ENCODE results near the gene CFP.
A peak's percentile ranks its signal among the peaks of the same experiment; 100 is the strongest.

The CFP gene

DNA sequence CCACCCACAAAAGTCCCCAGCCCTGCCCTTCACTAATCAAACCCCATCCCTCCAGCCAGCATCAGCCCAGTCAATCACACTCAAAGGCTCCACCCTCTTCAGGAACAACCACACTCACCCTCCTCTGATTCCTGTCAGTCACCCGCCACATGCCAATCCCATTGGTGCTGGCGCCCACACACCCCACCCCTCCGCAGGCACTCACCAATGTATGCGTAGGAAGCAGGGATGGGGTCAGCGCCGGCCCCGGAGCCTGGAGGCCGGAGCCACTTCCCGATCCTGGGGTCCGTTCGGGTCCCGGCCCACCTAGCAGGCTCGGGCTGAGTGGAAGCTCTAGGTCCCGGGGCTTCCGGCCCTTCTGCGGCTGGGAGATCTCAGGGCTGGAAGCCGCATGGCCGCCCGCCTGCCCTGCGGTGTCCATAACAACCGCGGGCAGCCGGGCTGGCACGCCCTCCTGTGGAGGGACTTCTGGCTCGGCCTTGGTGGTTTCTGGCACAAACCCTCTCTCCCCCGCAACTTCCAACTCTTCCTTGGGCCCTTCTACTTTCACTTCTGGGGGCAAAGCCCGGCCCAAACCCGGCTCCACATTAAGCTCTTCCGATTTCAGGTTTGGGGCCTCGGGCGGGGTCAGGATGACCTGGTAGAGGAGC is 7.9 kb upstream of the CFP start:
- DNase-seq (ENCODE audit: low read depth in 2 of 2), result no peak

- no peak for DNase-seq (ENCODE audit: low read depth in 2 of 2)
Measured at GRCh38 chrX:47634871-47635575, 5.3 kb upstream of the CFP start.

DNA sequence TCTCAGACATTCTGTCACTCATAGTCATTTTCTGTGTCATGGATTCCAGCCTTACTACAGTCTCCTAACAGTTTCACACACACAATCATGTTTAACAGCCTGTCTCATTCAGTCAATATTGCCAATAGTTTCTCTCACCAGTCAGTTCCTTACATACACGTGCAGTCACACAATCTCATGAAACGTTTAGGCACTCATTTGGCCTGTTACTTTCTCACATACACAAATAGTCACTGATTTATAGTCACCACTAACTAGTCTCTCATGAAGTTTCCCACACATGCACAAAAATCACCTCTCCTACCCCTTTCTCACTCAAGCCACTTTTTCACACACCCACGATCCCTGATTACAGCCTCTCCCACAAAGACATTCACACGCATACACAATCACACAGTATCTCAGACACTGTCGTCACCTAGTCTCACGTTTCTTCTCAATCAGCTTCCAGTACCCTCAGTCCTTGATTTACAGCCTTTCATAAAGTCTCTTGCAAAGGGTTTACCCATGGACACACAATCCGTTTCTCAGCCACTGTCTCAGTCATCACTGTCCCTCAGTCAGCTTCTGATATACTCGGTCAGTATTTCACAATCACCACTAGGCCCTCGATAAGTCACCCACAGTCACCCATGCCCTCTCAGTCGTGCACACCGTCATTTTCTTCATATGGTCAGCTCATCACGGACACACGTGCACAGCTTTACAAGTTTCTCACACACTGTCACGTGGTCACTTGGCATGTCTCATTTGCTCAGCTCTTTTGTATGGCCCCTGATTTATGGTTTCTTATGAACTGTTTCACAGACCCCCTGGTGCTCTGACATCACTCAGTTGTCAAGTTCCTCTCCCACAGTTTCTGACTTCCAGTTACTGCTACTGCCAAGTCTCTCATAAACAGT is 4.2 kb upstream of the CFP start:
- no peak for DNase-seq (ENCODE audit: low read depth in 2 of 2)

GRCh38 chrX:47632666-47633065 is 2.9 kb upstream of the CFP start:
- no peak for DNase-seq (ENCODE audit: low read depth in 2 of 2)

DNA sequence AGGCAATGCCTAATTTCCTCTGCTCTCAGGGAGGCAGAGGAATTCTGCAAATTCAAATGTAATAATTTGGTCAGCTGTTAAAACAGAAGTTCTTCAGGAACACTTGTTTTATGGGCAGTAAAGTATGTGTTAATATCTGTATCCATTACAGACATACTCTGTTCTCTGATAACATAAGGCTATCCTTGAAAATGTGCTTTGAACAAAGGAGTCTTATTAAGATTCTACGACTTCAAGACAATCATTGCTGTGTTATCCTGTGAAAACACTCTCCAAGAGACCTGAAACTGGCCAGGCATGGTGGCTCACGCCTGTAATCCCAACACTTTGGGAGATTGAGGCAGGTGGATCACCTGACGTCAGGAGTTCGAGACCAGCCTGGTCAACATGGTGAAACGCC is 1.9 kb upstream of the CFP start:
- no peak for DNase-seq (ENCODE audit: low read depth in 2 of 2)

GRCh38 chrX:47628982-47629381 is 748 bp downstream of the CFP start:
- no peak for DNase-seq (ENCODE audit: low read depth in 2 of 2)

DNA sequence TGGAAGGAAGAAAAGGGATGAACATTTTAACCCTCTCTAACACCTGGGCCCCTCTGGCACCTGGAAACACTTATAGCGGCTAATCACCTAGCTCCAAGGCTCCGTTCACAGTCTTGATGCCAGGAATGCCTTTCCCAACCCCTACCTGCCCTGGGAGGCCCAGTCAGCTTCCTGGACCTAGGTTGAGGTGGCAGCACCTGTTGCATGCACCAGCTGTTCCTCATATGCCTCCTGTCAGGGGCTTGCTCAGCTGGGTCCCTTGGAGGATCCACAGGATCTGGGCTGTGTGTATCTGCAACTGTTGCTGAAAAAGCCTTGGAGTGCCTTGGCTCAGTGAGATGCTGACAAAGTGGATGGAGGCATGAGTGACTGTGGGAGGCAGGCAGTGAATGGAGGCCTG is 4.4 kb downstream of the CFP start:
- no peak for DNase-seq (ENCODE audit: low read depth in 2 of 2)

GRCh38 chrX:47623540-47624027 is 6.1 kb downstream of the CFP start:
- DNase-seq (ENCODE audit: low read depth in 2 of 2), result peak in 1 of 2 donors; percentile 29

DNA sequence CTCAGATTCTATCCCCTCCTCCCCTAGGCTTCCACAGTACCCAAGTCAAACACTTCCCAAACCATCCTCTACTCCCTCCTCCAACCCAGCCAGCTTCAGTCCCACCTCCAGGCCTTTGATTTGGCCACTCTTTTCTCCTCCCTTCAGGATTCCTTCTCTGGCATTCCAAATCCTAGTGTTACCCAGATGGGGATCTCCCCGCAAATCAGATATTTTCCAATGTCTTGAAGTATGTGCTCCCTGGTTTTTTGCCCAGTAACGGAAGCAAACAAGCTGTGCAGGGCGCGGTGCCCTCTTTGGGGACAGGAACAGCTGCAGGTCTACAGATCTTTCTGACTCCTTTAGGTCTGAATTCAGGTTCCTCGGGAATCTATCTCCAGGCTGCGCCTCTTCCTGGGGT is 7.9 kb downstream of the CFP start:
- no peak for DNase-seq (ENCODE audit: low read depth in 2 of 2)

DNA sequence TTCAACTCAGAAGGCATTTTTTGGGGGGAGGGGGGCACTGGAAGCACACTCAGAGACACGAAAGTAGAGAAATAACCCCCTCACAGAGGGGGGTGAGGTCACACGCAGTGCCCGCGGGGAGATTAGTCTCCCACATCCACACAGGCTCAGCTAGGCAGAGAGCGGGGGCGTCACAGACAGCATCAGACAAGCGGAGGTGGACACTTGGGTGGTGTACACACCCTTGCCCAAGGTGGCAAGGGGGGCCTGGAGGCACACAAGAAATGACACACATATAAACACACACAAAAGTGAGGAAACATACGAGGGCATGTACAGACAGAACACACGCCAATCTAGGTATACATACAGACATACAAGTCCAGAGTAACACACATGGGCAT is 9.4 kb downstream of the CFP start:
- no peak for DNase-seq (ENCODE audit: low read depth in 2 of 2)

DNA sequence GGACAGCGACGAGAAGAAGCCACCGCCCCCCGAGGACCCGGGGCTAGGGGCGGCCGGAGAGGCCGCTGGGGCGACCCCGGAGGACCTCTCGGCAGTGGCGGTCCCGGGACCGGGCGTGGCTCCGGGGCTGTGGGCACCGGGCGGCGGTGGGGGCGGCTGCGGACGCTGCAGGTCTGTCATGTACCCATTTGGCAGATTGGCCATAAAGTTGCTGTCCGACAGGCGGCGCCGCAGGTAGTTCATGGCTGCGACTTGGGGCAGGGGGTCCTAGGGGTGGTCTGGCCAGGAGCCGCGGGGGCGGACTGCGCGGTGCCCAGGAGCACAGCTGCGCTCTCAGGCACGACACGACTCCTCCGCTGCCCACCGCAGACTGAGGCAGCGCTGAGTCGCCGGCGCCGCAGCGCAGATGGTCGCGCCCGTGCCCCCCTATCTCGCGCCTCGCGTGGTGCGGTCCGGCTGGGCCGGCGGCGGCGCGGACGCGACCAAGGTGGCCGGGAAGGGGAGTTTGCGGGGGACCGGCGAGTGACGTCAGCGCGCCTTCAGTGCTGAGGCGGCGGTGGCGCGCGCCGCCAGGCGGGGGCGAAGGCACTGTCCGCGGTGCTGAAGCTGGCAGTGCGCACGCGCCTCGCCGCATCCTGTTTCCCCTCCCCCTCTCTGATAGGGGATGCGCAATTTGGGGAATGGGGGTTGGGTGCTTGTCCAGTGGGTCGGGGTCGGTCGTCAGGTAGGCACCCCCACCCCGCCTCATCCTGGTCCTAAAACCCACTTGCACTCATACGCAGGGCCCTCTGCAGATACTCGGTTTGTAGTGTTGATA is 10.0 kb downstream of the CFP start, which contains the start of gene SYN1:
TSS of gene SYN1 (minus strand) at position 372 of the 817 bp plus-strand sequence. CDS start at position 243, 129 bp downstream.
- peak; percentile 51 to 53 for DNase-seq (ENCODE audit: low read depth in 2 of 2)

GRCh38 chrX:47618923-47619485 is 10.7 kb downstream of the CFP start:
- no peak for DNase-seq (ENCODE audit: low read depth in 2 of 2)

DNA sequence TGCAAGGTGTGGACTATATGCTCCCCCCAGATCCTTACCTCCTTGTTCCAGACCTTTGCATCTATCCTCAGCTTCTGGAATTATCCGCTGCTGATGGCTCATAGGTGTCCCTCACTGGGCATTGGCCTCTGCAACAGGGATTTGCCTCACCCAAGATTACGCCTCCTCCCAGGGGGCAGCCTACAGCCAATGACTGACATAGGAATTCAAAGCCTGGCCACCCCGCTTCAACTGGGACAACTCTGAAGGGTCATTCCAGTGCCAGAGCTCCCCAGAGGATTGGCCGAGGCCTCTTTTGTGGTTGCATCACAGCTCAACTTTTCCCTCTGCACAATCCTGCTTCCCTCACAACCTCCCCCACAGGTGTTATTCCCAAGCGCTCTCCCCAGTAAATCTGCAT is 15.1 kb downstream of the CFP start:
- no peak for DNase-seq (ENCODE audit: low read depth in 2 of 2)

DNA sequence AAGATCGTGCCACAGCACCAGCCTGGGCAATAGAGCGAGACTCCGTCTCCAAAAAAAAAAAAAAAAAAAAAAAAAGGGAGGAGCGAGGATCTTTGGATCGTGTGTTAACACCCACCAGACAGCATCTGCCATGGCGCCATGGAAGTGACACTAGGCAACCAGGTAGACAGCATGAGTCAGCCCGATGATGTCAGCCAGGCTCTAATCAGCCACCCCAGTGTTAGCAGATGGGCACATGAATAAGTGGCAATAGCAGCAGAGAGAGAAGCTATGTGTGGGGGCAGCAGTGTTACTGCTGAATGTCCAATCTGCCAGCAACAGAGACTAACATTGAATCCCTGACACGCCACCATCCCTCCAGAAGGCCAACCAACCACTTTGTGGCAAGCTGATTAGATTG is 16.6 kb downstream of the CFP start:
- DNase-seq (ENCODE audit: low read depth in 2 of 2), result no peak

DNA sequence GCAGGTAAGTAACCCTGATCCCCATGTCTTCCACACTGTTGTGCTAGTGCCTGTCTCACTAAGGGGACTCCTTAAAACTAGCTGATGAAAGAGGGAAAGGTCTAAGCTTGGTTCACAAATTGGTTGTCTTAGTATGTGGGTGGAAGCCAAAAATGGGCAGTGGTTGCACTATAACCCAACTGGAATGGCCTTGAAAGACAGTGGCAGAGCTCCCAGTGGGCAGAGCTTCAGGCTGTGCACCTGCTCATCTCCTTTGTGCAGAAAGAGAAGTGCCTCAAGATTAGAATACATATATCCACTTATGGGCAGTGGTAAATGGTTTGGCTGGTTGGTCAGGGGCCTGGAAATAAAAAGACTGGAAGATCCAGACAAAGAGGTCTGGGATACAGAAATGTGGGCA is 17.3 kb downstream of the CFP start:
- DNase-seq (ENCODE audit: low read depth in 2 of 2), result no peak

- DNase-seq (ENCODE audit: low read depth in 2 of 2), result no peak
Measured at GRCh38 chrX:47611926-47612325, 17.8 kb downstream of the CFP start.

GRCh38 chrX:47611489-47611888 is 18.2 kb downstream of the CFP start:
- no peak for DNase-seq (ENCODE audit: low read depth in 2 of 2)

GRCh38 chrX:47610511-47610910 is 19.2 kb downstream of the CFP start:
- DNase-seq (ENCODE audit: low read depth in 2 of 2), result no peak

DNA sequence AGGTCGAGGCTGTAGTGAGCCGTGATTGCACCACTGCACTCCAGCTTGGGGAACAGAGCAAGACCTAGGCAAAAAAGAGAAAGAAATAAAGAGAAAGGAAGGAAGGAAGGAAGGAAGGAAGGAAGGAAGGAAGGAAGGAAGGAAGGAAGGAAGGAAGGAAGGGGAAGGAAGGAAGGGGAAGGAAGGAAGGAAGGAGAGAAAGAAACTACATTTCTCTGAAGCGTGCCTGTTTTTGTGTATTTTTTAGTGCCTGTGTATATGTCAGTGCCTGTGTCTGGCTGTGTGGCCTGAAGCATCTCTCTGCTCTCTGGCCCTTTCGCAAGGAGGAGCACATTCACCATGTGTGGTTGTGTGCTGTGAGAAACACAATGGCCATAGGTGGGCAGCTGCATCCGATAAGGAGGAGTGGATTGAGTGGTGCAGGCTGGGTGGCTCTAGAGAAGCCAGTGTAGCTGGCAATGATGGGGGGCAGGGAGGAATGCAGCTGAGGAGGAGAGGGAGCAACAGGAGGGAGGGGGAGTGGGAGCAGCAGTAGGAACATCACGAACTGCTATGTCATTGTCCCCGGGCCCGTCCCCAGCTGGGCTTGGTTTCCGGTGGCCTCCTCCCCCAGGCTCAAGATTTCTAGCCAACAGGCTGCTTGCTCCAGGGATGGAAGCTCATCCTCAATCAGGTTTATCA is 21.5 kb downstream of the CFP start:
- DNase-seq (ENCODE audit: low read depth in 2 of 2), result no peak

- DNase-seq (ENCODE audit: low read depth in 2 of 2), result no peak
Measured at GRCh38 chrX:47607091-47607490, 22.6 kb downstream of the CFP start.

DNA sequence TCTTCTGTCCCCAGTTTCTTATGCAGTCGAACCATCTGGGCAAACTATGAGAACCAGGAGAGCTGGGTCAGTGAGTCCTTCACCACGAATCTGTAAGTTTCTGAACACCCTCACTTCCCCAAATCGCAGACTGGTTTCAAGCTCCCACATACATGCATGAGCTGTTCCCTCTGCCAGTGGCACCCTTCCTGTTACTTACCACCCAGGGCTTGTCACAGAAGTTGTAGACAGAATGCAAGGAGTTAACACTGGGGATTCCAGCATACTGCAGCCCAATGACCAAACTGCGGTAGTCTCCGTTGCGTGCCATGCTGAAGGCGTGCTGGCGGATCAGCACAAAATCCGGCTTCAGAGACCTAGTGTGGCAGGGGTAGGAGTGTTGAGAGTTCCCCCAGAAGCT is 24.7 kb downstream of the CFP start:
- DNase-seq (ENCODE audit: low read depth in 2 of 2), result no peak
